HFFc6 (cell line): ENCODE data around the gene TFB2M. TPM values are rescaled to one million over a fixed set of nuclear protein-coding genes. Genes with fewer than 3 reads are reported as not detected.

Experiments used
- DNase-seq: peaks from one replicate; pipeline ENCODE4 v3.0.0-alpha.2; 2018
- H3K27ac Mint-ChIP-seq: 2 replicates; pipeline ENCODE4 v1.8.0; 2020; ENCODE audit warnings: mild to moderate bottlenecking, mixed read lengths
- H3K27me3 Mint-ChIP-seq: 2 replicates; pipeline ENCODE4 v1.8.0; 2021; ENCODE audit warnings: mild to moderate bottlenecking, moderate library complexity, mixed read lengths; ENCODE audit not compliant: insufficient read depth
- H3K36me3 Mint-ChIP-seq: 2 replicates; pipeline ENCODE4 v1.8.0; 2021; ENCODE audit warnings: low read depth, mixed read lengths
- H3K4me1 Mint-ChIP-seq: 2 replicates; pipeline ENCODE4 v1.8.0; 2020; ENCODE audit warnings: low read depth, mixed read lengths
- H3K4me3 Mint-ChIP-seq: 2 replicates; pipeline ENCODE4 v1.8.0; 2020; ENCODE audit warnings: mild to moderate bottlenecking, moderate library complexity, mixed read lengths
- H3K9me3 Mint-ChIP-seq: 2 replicates; pipeline ENCODE4 v1.8.0; 2020; ENCODE audit warnings: mild to moderate bottlenecking, mixed read lengths
- CTCF ChIP-seq: fragments of 200-600 bp; sonication (generic); IDR thresholded peaks from 2 replicates; pipeline ENCODE4 v1.5.0; 2021; ENCODE audit warnings: antibody characterized with exemption, mild to moderate bottlenecking
- total RNA-seq, 6 experiments: library from RNA; stranded (reverse); fragmentation: NEBNext Ultra II Directional; extraction: Animal tissue kit (Norgen Biotek cat#: 25700); gene quantifications; 2 replicates in 1 of 6; 3 replicates in 5 of 6; pipeline ENCODE4 v1.2.3, GENCODE V29; 2021

TFB2M gene
- total RNA-seq, 6 experiments from 2014 or later: 21.2 to 25.0 (median 23.0) TPM

GRCh38 chr1:246544001-246544400 is 22.1 kb downstream of the TFB2M start:
- Mint-ChIP-seq H3K36me3 (peaks cover 20% of the 10 kb centered on the region), H3K27me3 (no peaks in the 10 kb centered on the region)

GRCh38 chr1:246540738-246541491 is 25.1 kb downstream of the TFB2M start:
- Mint-ChIP-seq H3K27ac (no peak overlapping the region), H3K9me3 (no peaks in the 10 kb centered on the region), H3K4me3 (no peak overlapping the region), H3K27me3 (no peaks in the 10 kb centered on the region), H3K4me1 (no peaks in the 10 kb centered on the region), H3K36me3 (peaks cover 20% of the 10 kb centered on the region)
- no peak for DNase-seq
- TF ChIP-seq CTCF: no peak

More at GRCh38 chr1:246544001-246544400, 22.1 kb downstream of the TFB2M start:
- Mint-ChIP-seq H3K27ac (no peak overlapping the region), H3K9me3 (no peaks in the 10 kb centered on the region), H3K4me1 (no peaks in the 10 kb centered on the region), H3K4me3 (no peak overlapping the region)
- no peak for DNase-seq
- no peak for TF ChIP-seq CTCF

GRCh38 chr1:246537887-246538286 is 28.2 kb downstream of the TFB2M start:
- Mint-ChIP-seq H3K36me3 (peaks cover 13% of the 10 kb centered on the region), H3K27ac (no peak overlapping the region), H3K27me3 (0 out of 2 replicates have a peak, but pooled peaks cover 4% of the 10 kb centered on the region), H3K4me1 (peaks cover 5% of the 10 kb centered on the region; the same call in 1 of the 2 replicates), H3K9me3 (no peaks in the 10 kb centered on the region), H3K4me3 (no peak overlapping the region)
- no peak for TF ChIP-seq CTCF
- no peak for DNase-seq

GRCh38 chr1:246537441-246537840 is 28.6 kb downstream of the TFB2M start:
- no peak for DNase-seq
- TF ChIP-seq CTCF: no peak
- Mint-ChIP-seq H3K9me3 (no peaks in the 10 kb centered on the region), H3K27ac (no peak overlapping the region), H3K4me1 (peaks cover 5% of the 10 kb centered on the region; the same call in 1 of the 2 replicates), H3K36me3 (peaks cover 13% of the 10 kb centered on the region), H3K4me3 (no peak overlapping the region), H3K27me3 (0 out of 2 replicates have a peak, but pooled peaks cover 4% of the 10 kb centered on the region)

GRCh38 chr1:246534114-246534513 is 31.9 kb downstream of the TFB2M start:
- no peak for DNase-seq

More at GRCh38 chr1:246534114-246534513, 31.9 kb downstream of the TFB2M start:
- Mint-ChIP-seq H3K36me3 (peaks cover 23% of the 10 kb centered on the region), H3K4me3 (no peak overlapping the region), H3K9me3 (peaks cover 21% of the 10 kb centered on the region), H3K27me3 (peaks cover 8% of the 10 kb centered on the region; the same call in 1 of the 2 replicates), H3K27ac (no peak overlapping the region), H3K4me1 (peaks cover 5% of the 10 kb centered on the region; the same call in 1 of the 2 replicates)
- TF ChIP-seq CTCF: no peak
